H1 (cell line): ENCODE measurements around the gene PCDHGA1. TPM values are rescaled to one million over a fixed set of nuclear protein-coding genes. Genes with fewer than 3 reads are reported as not detected.

ENCODE experiments used
- CTCF ChIA-PET: fragments of 300-600 bp; sonication (Branson Sonifier 250); formaldehyde crosslinking; loops from one replicate; lab custom pipeline; 2021; ENCODE audit not compliant: partially characterized antibody; lab: Charles Lee
- POLR2A ChIA-PET: fragments of 300-600 bp; sonication (Branson Sonifier 250); formaldehyde crosslinking; loops from one replicate; lab custom pipeline; 2021; ENCODE audit warnings: inconsistent platforms; ENCODE audit not compliant: partially characterized antibody; lab: Charles Lee
- DNase-seq, 2 experiments: peaks; one replicate each; pipeline versions ENCODE4 v3.0.0 to v3.0.0-alpha.2; 2010 to 2022; ENCODE audit warnings: low spot score in 2 of 2, low read depth in 1 of 2, mixed read lengths in 1 of 2
- FAIRE-seq: peaks from 2 replicates; lab custom pipeline; 2011; peaks lifted over from hg19 to GRCh38; lab: Jason Lieb, UNC
- H2AFZ ChIP-seq: 2 replicates; pipeline ENCODE4 v1.8.1; 2012; ENCODE audit warnings: low read length, inconsistent platforms
- H2AK5ac ChIP-seq: 2 replicates; pipeline ENCODE4 v1.6.1; 2013; ENCODE audit warnings: low read depth, low read length
- H2BK120ac ChIP-seq: replicated peaks from 2 replicates; pipeline ENCODE3; 2013; ENCODE audit warnings: low read depth, low read length, inconsistent platforms
- H2BK12ac ChIP-seq: 2 replicates; pipeline ENCODE4 v1.6.1; 2013; ENCODE audit warnings: low read depth, low read length
- H2BK15ac ChIP-seq: 2 replicates; pipeline ENCODE4 v1.6.1; 2013; ENCODE audit warnings: low read length
- H2BK20ac ChIP-seq: 2 replicates; pipeline ENCODE4 v1.6.1; 2013; ENCODE audit warnings: low read length
- H2BK5ac ChIP-seq: 2 replicates; pipeline ENCODE4 v1.6.1; 2013; ENCODE audit warnings: low read depth, low read length
- H3K14ac ChIP-seq: 2 replicates; pipeline ENCODE4 v1.6.1; 2013; ENCODE audit warnings: inconsistent platforms; ENCODE audit not compliant: insufficient read length
- H3K18ac ChIP-seq: 2 replicates; pipeline ENCODE4 v1.6.1; 2013; ENCODE audit warnings: low read length; ENCODE audit errors: extremely low read depth
- H3K23ac ChIP-seq: 2 replicates; pipeline ENCODE4 v1.6.1; 2013; ENCODE audit warnings: inconsistent platforms; ENCODE audit not compliant: insufficient read length
- H3K23me2 ChIP-seq: 2 replicates; pipeline ENCODE4 v1.6.1; 2013; ENCODE audit warnings: low read depth, low read length
- H3K27ac ChIP-seq: 2 replicates; pipeline ENCODE4 v1.6.1; 2011; ENCODE audit warnings: low read depth, low read length, inconsistent platforms
- H3K27me3 ChIP-seq, 4 experiments: replicated peaks in 1 of 4; 1 replicate in 1 of 4; 2 replicates in 3 of 4; pipeline versions ENCODE4 v1.6.1 to v1.8.1; 2011 to 2013; ENCODE audit warnings: low read length in 3 of 4, mild to moderate bottlenecking in 3 of 4, inconsistent platforms in 2 of 4, mixed read lengths in 2 of 4, moderate library complexity in 1 of 4; ENCODE audit not compliant: control insufficient read depth in 3 of 4, insufficient read depth in 3 of 4; ENCODE audit errors: extremely low read depth in 1 of 4
- H3K36me3 ChIP-seq, 4 experiments: 2 replicates each; pipeline versions ENCODE4 v1.6.1 to v1.8.1; 2011 to 2013; ENCODE audit warnings: mild to moderate bottlenecking in 4 of 4, low read length in 3 of 4, moderate library complexity in 2 of 4, control low read depth in 1 of 4, inconsistent platforms in 1 of 4; ENCODE audit not compliant: insufficient read depth in 4 of 4, control insufficient read depth in 2 of 4
- H3K4ac ChIP-seq: replicated peaks from 2 replicates; pipeline ENCODE3; 2013; ENCODE audit warnings: low read length, low read depth, mixed read lengths, inconsistent platforms; ENCODE audit not compliant: insufficient read length
- H3K4me1 ChIP-seq, 4 experiments: replicated peaks in 1 of 4; 1 replicate in 1 of 4; 2 replicates in 3 of 4; pipeline versions ENCODE4 v1.6.1 to v1.8.1; 2011 to 2013; ENCODE audit warnings: low read length in 3 of 4, inconsistent platforms in 2 of 4, mixed read lengths in 1 of 4; ENCODE audit not compliant: insufficient read depth in 4 of 4, control insufficient read depth in 3 of 4
- H3K4me2 ChIP-seq, 2 experiments: 2 replicates each; pipeline versions ENCODE4 v1.6.1 to v1.8.1; 2011 to 2013; ENCODE audit warnings: low read depth in 2 of 2, low read length in 2 of 2, control low read depth in 1 of 2, inconsistent platforms in 1 of 2, mild to moderate bottlenecking in 1 of 2; ENCODE audit not compliant: insufficient read depth in 1 of 2
- H3K4me3 ChIP-seq, 4 experiments: fragments of 200-600, 300-600 bp in 1 of 4; sonication (generic), shearing (Covaris generic), sonication (Bioruptor Twin) in 1 of 4; 2 replicates each; pipeline versions ENCODE4 v1.5.1 to v1.8.1; 2011 to 2016; ENCODE audit warnings: low read length in 4 of 4, low read depth in 3 of 4, control low read depth in 2 of 4, inconsistent platforms in 2 of 4, mild to moderate bottlenecking in 2 of 4, mixed read lengths in 1 of 4, moderate library complexity in 1 of 4; ENCODE audit not compliant: insufficient read depth in 2 of 4; ENCODE audit errors: extremely low read depth in 1 of 4
- H3K56ac ChIP-seq: replicated peaks from 2 replicates; pipeline ENCODE3; 2013; ENCODE audit warnings: low read depth, mild to moderate bottlenecking, mixed read lengths, low read length, inconsistent platforms; ENCODE audit not compliant: insufficient read length
- H3K79me1 ChIP-seq: 2 replicates; pipeline ENCODE4 v1.6.1; 2013; ENCODE audit warnings: low read depth, low read length, control low read depth
- H3K79me2 ChIP-seq, 2 experiments: 2 replicates each; pipeline versions ENCODE4 v1.6.1 to v1.8.1; 2012 to 2013; ENCODE audit warnings: low read length in 2 of 2, mild to moderate bottlenecking in 2 of 2, inconsistent platforms in 1 of 2; ENCODE audit not compliant: insufficient read depth in 2 of 2, control insufficient read depth in 1 of 2
- H3K9ac ChIP-seq, 4 experiments: replicated peaks in 1 of 4; 1 replicate in 1 of 4; 2 replicates in 3 of 4; pipeline versions ENCODE4 v1.6.1 to v1.8.1; 2011 to 2013; ENCODE audit warnings: low read depth in 3 of 4, low read length in 3 of 4, control low read depth in 2 of 4, mild to moderate bottlenecking in 2 of 4, moderate library complexity in 2 of 4, inconsistent platforms in 1 of 4; ENCODE audit errors: extremely low read depth in 1 of 4
- H3K9me3 ChIP-seq, 2 experiments: 2 replicates each; pipeline versions ENCODE4 v1.6.1 to v1.8.1; 2012 to 2013; ENCODE audit warnings: mild to moderate bottlenecking in 2 of 2, moderate library complexity in 2 of 2, control low read depth in 1 of 2, inconsistent platforms in 1 of 2, low read depth in 1 of 2, low read length in 1 of 2, mixed read lengths in 1 of 2; ENCODE audit not compliant: insufficient read depth in 2 of 2
- H4K20me1 ChIP-seq, 2 experiments: replicated peaks in 1 of 2; 2 replicates each; pipeline versions ENCODE3 to v1.8.1; 2011 to 2013; ENCODE audit warnings: inconsistent platforms in 2 of 2, low read length in 2 of 2, mild to moderate bottlenecking in 1 of 2; ENCODE audit not compliant: insufficient read depth in 2 of 2, control insufficient read depth in 1 of 2
- H4K5ac ChIP-seq: 2 replicates; pipeline ENCODE4 v1.6.1; 2013; ENCODE audit warnings: low read length, low read depth, mixed read lengths, inconsistent platforms; ENCODE audit not compliant: insufficient read length
- H4K8ac ChIP-seq: 2 replicates; pipeline ENCODE4 v1.8.0; 2013; ENCODE audit warnings: mild to moderate bottlenecking, moderate library complexity, low read length, inconsistent platforms; ENCODE audit not compliant: insufficient read depth; ENCODE audit errors: extremely low read depth
- H4K91ac ChIP-seq: replicated peaks from 2 replicates; pipeline ENCODE3; 2013; ENCODE audit warnings: low read length, mixed read lengths, inconsistent platforms; ENCODE audit not compliant: insufficient read length
- CBX8 ChIP-seq: fragments of 300-800, 300-1000 bp; sonication (generic); IDR thresholded peaks from 2 replicates; pipeline ENCODE4 v1.7.1; 2016; ENCODE audit warnings: low read depth, low read length, borderline replicate concordance
- WGBS, 2 experiments: shearing (Covaris generic) in 1 of 2; methylation state at CpG; one replicate each; pipeline versions ENCODE4 v1.1.6 to v1.1.7; 2013 to 2015; ENCODE audit warnings: low lambda C conversion rate in 2 of 2, mixed read lengths in 2 of 2, inconsistent platforms in 1 of 2, low coverage in 1 of 2, missing lambda C conversion rate in 1 of 2; ENCODE audit not compliant: insufficient replicate concordance in 2 of 2, insufficient coverage in 1 of 2, insufficient read length in 1 of 2; ENCODE audit errors: extremely low coverage in 1 of 2, missing lambda C conversion rate in 1 of 2; 5-methylcytosine and 5-hydroxymethylcytosine counted together
- polyA plus RNA-seq, 7 experiments: library from polyadenylated mRNA; depleted of rRNA in 3 of 7; stranded (reverse) in 5 of 7; unstranded in 2 of 7; fragments of >200 nt in 5 of 7; fragments of 200-250 nt in 2 of 7; gene quantifications; 1 replicate in 5 of 7; 2 replicates in 1 of 7; 4 replicates in 1 of 7; pipeline versions ENCODE4 v1.2.1 to v1.2.3, GENCODE V29; 2011 to 2013; ENCODE audit warnings: missing spikeins in 2 of 7, mixed read lengths in 2 of 7
- total RNA-seq: library from RNA; stranded (reverse); fragmentation: NEBNext Ultra II Directional; extraction: Animal tissue kit (Norgen Biotek cat#: 25700); gene quantifications from 2 replicates; pipeline ENCODE4 v1.2.1, GENCODE V29; 2021

PCDHGA1 gene
- total and polyA plus RNA-seq, 2 of the 8 experiments (the other 6 are each of a cell fraction or from before 2014, with no cell fraction given) = 0.57 to 0.89 TPM

- H3K23me2 ChIP-seq = no peaks in the 10 kb centered on the region
- no peak overlapping the region for H3K4me2 ChIP-seq
- H4K91ac ChIP-seq = no peak overlapping the region
- ChIA-PET CTCF (interaction anchor here (0.5 to 3.1 kb wide), 19 partner anchors 15 to 282 kb away, joined by 3 to 10 read pairs (median 3); partner anchors contain the start of genes PCDHB14, PCDHGA10 and PCDHGB6), POLR2A (interaction anchor here (0.7 to 1.4 kb wide), 2 partner anchors 23 to 86 kb away, joined by 3 to 5 read pairs; no protein-coding TSS in a partner anchor)
- H3K9me3 ChIP-seq = peaks cover 42 to 54% of the 10 kb centered on the region in 2 experiments
- H3K27me3 ChIP-seq = no peaks in the 10 kb centered on the region
- 95% methylated on average over 44 of the region's 53 CpGs; no CpG with 5 or more reads in 1 of the 2 experiments for WGBS, 2 experiments
- H2BK5ac ChIP-seq = no peak overlapping the region
- H2BK12ac ChIP-seq = no peak overlapping the region
- no peak overlapping the region for H3K18ac ChIP-seq
- no peak overlapping the region for H4K5ac ChIP-seq
- H2BK20ac ChIP-seq = no peak overlapping the region
- H2AFZ ChIP-seq = no peak overlapping the region
- no peak overlapping the region for H3K23ac ChIP-seq
- no peak overlapping the region for H3K14ac ChIP-seq
- peaks cover 2% of the 10 kb centered on the region; the same call in 1 of the 2 replicates for H3K79me1 ChIP-seq
- no peaks in the 10 kb centered on the region for H4K20me1 ChIP-seq
- peak in 1 of 2 experiments; percentile 39 for DNase-seq
- no peak overlapping the region for H3K56ac ChIP-seq
- no peaks in the 10 kb centered on the region for H3K4me1 ChIP-seq
- peaks cover 0 to 21% (median 3%) of the 10 kb centered on the region in 4 experiments; a peak in 3 of 8 replicates for H3K36me3 ChIP-seq
- no peak overlapping the region for H3K9ac ChIP-seq
- FAIRE-seq = no peak
- H3K4ac ChIP-seq = no peak overlapping the region
- H3K4me3 ChIP-seq = no peak overlapping the region
- H3K27ac ChIP-seq = no peak overlapping the region
- no peak overlapping the region for H2AK5ac ChIP-seq
- no peak overlapping the region for H2BK120ac ChIP-seq
- no peak overlapping the region for H2BK15ac ChIP-seq
- H3K79me2 ChIP-seq = no peaks in the 10 kb centered on the region; a peak in 1 of 4 replicates
- no peak overlapping the region for H4K8ac ChIP-seq
- no peak for TF ChIP-seq CBX8
These were observed 97.6 kb downstream of the PCDHGA1 start for GRCh38 chr5:141427783-141428426.
